ENCODE results near the gene HYAL3. TPM values are rescaled to one million over a fixed set of nuclear protein-coding genes. Genes with fewer than 3 reads are reported as not detected.
"Not testable (repeated sequence)": the region's sequence is repeated elsewhere in the genome, so short reads cannot be mapped to it uniquely, and the experiment has no call there.

Gene HYAL3
- total and polyA plus RNA-seq, 8 donors: 1.3 to 7.9 (median 4.4) TPM; not detected in 2

GRCh38 chr3:50245831-50246516 is 53.2 kb downstream of the HYAL3 start:
- H3K36me3 ChIP-seq: peaks cover 0 to 6% (median 0%) of the 10 kb centered on the region in 4 donors
- 0 to 2% (median 1%) methylated on average over 14 to 25 of the region's 25 CpGs for WGBS, 5 donors
- no peak for TF ChIP-seq POLR2A (IDR thresholded peaks at IDR 0.05)
- peak in 6 of 7 experiments; percentile 67 to 99 (median 96) for TF ChIP-seq CTCF (IDR thresholded peaks at IDR 0.05)
- no peak for TF ChIP-seq EP300 (IDR thresholded peaks at IDR 0.05)
- TF ChIP-seq POLR2AphosphoS5 (IDR thresholded peaks at IDR 0.05): peak in 2 of 3 donors; percentile 55 to 72
- no peaks in the 10 kb centered on the region for H3K27me3 ChIP-seq
- peak overlapping the region; percentile 53 to 97 (median 90) for H3K27ac ChIP-seq
- peak; percentile 94 to 96 for DNase-seq
- intact Hi-C loops (cut with DNase I; ENCODE audit: low total_unique reads): no loop called here
- H3K9me3 ChIP-seq: no peaks in the 10 kb centered on the region
- H3K4me3 ChIP-seq: peak overlapping the region; percentile 46 to 55 (median 51)
- H3K4me1 ChIP-seq: peaks cover 92 to 100% (median 98%) of the 10 kb centered on the region in 4 donors

DNA sequence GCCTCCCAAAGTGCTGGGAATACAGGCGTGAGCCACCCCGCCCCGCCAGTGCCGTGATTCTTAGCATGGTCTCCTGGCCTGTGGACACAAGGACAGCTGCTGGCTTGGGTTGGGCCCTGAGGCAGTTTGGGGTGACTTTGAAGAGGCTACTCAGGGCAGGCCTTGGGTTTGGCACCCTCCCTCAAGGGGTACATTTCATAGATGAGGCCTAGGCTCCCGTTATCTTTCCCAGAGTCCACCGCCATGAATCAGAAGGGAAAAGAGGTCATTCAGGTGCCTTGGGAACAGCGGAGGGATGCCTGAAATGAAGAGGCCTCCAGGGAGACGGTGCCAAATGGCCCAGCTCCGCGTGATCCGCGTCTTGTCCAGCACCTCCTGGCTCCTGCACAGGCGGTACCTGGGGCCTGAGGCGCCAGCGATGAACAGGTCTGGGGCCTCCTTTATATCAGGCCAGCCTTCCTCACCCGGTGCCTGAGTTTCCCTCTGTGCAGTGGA is 53.9 kb downstream of the HYAL3 start:
- H3K9me3 ChIP-seq: no peaks in the 10 kb centered on the region
- H3K4me1 ChIP-seq: peaks cover 93 to 100% (median 98%) of the 10 kb centered on the region in 4 donors
- no peak for TF ChIP-seq CTCF (IDR thresholded peaks at IDR 0.05)
- no peak for TF ChIP-seq POLR2AphosphoS5 (IDR thresholded peaks at IDR 0.05)
- no peak for DNase-seq
- H3K27me3 ChIP-seq: no peaks in the 10 kb centered on the region
- WGBS, 5 donors: 62 to 75% (median 71%) methylated on average over 13 to 16 of the region's 16 CpGs
- intact Hi-C loops (cut with DNase I; ENCODE audit: low total_unique reads): no loop called here
- H3K36me3 ChIP-seq: peaks cover 0 to 5% (median 0%) of the 10 kb centered on the region in 4 donors
- peak overlapping the region in 3 of 4 donors; percentile 46 to 55 (median 48) for H3K4me3 ChIP-seq
- H3K27ac ChIP-seq: peak overlapping the region; percentile 53 to 97 (median 90)

GRCh38 chr3:50244813-50245212 is 54.4 kb downstream of the HYAL3 start:
- H3K9me3 ChIP-seq; DNase-seq; intact Hi-C loops (cut with DNase I; ENCODE audit: low total_unique reads); H3K36me3 ChIP-seq; H3K27me3 ChIP-seq: not testable (repeated sequence)
- H3K4me3 ChIP-seq: peak overlapping the region in 1 of 4 donors; percentile 46
- H3K27ac ChIP-seq: peak overlapping the region in 4 of 5 donors; percentile 84 to 97 (median 92)
- peaks cover 90 to 100% (median 98%) of the 10 kb centered on the region in 4 donors for H3K4me1 ChIP-seq
- WGBS, 5 donors: 77 to 87% (median 85%) methylated on average over 6 of the region's 6 CpGs

DNA sequence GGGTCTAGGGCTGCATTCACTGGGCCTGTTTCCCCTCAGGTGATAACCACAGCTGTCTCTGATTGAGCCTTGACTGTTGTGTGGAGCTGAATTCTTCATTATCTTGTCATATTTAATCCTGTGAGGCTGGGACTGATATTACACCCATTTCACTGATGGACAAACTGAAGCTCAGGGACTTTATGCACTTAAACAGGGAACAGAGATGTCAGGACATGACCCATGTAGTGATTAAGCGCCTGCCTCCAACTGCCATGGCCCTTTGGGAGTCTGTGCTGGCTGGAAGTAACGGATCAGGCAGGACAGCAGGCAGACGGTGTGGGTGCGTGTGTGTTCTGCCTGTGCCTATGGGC is 55.7 kb downstream of the HYAL3 start:
- 73 to 92% (median 91%) methylated on average over 4 of the region's 4 CpGs for WGBS, 5 donors
- DNase-seq: no peak
- peak overlapping the region in 2 of 4 donors; percentile 17 to 19 for H3K4me3 ChIP-seq
- no peak for TF ChIP-seq CTCF (IDR thresholded peaks at IDR 0.05)
- no peak for TF ChIP-seq POLR2AphosphoS5 (IDR thresholded peaks at IDR 0.05)
- TF ChIP-seq EP300 (IDR thresholded peaks at IDR 0.05): no peak
- no peak for TF ChIP-seq POLR2A (IDR thresholded peaks at IDR 0.05)
- no peaks in the 10 kb centered on the region for H3K9me3 ChIP-seq
- peak overlapping the region; percentile 22 to 97 (median 90) for H3K27ac ChIP-seq
- H3K4me1 ChIP-seq: peaks cover 90 to 100% (median 98%) of the 10 kb centered on the region in 4 donors
- no peaks in the 10 kb centered on the region for H3K27me3 ChIP-seq
- intact Hi-C loops (cut with DNase I; ENCODE audit: low total_unique reads): no loop called here
- H3K36me3 ChIP-seq: peaks cover 0 to 10% (median 3%) of the 10 kb centered on the region in 4 donors
